ENCODE results near the gene BANF2.

Gene BANF2

DNA sequence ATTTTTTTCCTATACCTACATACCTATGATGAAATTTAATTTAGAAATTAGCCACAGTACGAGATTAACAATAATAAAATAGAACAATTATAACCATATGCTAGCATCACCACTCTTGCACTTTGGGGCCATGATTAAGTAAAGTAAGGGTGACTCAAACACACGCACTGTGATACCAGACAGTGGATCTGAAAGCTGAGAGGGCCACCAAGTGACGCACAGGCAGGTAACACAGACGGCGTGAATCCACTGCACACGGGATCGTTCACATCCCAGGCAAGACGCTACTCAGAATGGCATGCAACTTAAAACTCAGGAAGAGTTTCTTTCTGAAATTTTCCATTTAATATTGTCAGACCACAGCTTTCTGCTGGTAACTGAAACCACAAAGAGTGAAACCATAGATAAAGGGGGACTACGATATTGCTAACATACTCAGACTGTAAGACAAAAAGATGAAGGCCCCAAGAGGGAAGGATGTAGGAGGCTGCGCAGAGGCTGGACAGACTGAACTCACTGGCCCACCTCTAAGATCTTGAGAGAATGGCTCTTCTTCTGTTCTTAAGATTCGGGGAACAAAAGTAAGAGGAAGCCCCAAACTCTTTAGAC lies 35.6 kb upstream of the BANF2 start:
- no peak for DNase-seq (ENCODE audit: low spot score)

DNA sequence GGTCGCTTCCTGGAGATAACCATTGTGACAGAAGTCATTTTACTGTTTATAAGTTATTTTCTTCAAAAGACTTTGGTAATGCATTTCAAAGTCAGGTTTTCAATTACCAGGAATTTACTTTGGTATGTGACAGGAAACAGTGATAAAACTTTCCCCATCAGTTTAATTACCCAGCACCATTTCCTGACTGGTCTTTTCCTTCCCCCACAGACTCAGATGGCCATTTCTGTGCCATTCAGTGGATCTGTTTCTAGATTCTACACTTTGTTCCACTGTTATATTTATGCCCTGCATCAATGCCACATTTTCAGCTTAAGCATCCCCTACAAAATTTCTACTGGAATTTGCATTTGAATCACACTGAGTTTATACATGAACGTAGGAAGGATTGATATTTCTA lies 34.0 kb upstream of the BANF2 start:
- DNase-seq (ENCODE audit: low spot score): no peak

DNA sequence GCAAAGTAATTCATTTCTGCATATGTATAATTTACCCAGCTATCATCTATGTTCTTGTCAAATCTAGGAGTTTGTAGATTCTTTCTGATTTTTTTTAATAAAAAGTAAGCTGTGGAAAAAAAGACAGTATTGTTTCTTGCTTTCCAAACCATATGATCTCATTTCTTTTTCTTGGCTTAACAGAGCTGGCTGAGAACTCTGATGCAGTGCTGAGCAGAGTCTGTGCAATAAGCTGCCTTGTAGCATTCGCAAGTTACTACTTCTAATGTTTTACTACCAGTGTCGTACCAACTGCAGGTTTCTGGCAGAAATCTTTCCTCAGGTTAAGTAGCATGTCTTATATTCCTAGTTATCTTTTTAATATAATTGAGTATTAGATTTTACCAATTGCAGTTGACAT lies 33.3 kb upstream of the BANF2 start:
- DNase-seq (ENCODE audit: low spot score): no peak

DNA sequence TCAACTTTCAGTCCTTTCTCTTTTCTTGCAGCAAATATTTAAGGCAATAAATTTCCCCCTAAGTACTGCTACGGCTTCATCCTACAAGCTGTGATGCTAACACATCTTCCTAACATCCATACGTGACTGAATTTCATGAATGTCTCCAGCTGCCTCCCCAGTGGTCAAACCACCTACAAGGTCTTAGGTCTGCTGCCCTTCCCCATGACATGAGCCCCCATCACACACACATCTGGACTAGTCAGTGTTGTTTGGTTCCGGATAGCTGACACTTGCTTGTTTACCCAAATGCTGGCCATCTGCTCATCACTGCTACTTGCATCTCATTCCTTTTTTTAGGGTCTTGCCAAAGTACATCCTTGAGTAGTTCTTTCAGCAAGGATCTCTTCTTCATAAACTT lies 32.3 kb upstream of the BANF2 start:
- no peak for DNase-seq (ENCODE audit: low spot score)

DNA sequence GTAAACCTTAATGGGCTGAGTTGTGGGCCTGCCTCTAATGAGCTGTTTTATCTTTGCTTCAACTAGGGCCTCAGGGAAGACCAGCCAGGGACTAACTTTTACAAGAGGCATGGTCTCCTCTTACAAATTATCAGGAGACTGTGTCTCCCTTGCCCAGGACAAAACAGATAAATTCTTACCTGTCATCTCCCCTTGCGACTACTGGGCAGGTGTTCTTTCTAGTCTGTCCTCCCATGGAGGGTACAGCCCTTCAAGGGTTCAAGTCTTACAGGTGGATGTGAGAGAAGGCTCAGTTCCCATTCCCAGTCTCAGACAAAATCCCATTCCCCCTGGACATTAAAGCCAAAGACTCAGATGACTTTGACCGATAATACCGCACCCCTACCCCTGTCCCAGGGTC lies 31.3 kb upstream of the BANF2 start:
- DNase-seq (ENCODE audit: low spot score): no peak

DNA sequence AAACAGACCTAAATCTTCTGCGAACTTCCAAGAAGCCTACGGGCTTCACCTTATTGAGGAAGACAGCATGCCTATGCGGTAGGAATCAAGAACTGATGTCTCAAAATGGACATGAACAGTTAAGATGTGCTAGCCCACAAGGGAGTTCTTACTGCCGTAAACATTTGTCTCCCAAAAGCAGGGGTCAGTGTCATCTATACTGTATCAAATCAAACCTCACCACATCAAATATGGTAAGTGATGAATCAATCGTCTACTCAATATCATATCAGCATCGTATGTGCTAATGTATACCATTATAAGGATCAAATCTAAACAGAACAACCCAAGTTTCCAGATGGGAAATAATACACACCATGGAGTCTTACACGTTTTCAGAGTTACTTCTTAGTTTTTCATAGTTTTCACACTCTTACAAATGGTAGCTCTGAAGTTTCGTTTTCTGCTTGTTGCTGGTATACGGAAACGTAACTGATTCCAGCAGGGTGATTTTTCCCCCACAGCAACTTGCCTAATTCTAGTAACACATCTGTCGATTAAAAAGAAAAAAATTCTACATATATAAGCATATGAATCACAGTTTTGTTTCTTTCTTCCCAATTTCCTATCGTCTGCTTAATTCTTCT lies 30.3 kb upstream of the BANF2 start:
- no peak for DNase-seq (ENCODE audit: low spot score)

DNA sequence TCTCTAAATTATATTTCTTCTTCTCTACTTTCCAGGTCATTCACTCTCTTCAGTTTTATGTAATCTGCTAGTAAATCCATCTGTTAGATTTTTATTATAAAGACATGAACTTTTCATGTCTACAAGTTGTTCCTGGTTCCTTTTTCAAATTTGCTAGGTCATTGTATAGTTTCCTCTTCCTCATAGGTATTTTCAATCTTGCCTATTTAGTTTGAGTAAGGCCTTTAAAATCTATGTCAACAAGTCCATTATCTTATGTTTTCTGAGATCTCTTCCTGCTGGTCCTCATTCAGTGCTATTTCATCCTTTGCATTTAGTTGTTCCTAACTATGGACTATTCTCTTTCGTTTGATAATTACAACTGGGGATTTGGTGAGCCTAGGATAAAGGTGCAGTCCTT lies 28.8 kb upstream of the BANF2 start:
- no peak for DNase-seq (ENCODE audit: low spot score)

DNA sequence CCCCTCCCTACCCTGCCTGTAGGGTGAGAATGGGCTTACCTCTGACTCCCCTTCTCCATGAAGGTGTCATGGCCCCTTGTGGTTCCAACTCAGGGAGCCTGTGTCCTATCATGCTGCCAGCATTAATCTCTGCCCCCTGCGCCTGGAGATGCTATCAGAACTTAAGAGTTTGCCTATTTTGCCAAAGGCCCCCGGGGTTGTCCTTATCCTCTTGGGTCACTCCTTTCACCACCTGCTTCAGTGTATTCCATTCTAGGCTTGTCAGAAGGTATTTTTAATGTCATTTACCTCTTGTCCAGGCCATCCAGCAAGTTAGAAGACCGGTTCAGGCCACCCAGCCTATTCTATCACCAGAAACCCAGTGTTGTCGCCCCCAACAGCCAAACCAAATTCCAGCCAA lies 28.2 kb upstream of the BANF2 start:
- DNase-seq (ENCODE audit: low spot score): no peak

DNA sequence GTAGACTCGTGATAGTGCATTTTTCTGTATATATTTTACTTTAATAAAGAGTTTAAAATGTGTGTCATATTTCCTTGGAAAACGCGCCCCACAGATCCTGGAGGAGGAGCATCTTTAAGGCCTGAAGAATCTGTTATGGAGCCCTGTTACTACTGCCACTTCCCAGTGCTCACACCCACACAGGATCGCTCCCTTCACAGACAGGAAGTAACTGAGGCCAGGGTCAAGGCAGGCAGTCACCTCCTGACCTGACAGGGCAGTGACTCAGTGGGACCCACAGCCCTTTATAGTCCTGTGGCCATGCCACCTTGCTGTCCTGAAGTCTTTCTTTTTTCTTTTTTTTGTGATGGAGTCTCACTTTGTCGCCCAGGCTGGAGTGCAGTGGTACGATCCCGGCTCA lies 26.7 kb upstream of the BANF2 start:
- no peak for DNase-seq (ENCODE audit: low spot score)

DNA sequence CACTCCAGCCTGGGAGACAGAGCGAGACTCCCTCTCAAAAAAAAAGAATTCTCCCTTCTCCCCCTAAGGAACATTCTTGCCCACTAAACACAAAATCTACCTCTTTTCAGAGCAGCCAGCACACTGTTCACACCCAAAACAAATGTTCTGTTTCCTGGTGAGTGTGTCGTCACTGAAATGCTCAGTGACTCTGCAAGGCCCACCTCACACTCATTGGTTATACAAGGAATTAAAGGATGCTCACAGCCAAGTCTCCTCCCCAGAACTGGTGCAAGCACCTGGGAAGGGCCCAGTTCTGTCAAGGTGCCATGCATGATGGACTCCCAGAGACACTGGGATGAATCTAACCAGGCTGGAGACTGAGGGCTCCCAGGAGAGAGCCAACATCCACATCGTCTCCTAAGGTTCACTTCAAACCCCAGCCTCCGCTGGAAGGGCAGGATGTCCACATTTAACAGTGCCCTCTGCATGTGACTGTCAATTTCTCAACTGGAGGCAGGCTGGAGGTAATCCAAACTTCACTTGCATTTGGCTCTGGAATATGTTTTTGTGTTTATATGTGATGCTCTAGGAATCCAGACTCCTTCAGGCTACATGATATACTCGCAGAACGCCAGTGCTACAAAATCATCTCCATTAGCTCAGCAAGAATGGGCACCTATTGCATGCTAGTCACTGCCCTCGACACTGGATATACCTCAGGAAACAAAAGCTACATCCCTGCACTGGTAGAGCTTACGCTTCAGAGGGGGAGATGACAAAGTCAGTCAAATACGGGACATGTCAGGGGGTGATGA lies 24.8 kb upstream of the BANF2 start:
- no peak for DNase-seq (ENCODE audit: low spot score)

DNA sequence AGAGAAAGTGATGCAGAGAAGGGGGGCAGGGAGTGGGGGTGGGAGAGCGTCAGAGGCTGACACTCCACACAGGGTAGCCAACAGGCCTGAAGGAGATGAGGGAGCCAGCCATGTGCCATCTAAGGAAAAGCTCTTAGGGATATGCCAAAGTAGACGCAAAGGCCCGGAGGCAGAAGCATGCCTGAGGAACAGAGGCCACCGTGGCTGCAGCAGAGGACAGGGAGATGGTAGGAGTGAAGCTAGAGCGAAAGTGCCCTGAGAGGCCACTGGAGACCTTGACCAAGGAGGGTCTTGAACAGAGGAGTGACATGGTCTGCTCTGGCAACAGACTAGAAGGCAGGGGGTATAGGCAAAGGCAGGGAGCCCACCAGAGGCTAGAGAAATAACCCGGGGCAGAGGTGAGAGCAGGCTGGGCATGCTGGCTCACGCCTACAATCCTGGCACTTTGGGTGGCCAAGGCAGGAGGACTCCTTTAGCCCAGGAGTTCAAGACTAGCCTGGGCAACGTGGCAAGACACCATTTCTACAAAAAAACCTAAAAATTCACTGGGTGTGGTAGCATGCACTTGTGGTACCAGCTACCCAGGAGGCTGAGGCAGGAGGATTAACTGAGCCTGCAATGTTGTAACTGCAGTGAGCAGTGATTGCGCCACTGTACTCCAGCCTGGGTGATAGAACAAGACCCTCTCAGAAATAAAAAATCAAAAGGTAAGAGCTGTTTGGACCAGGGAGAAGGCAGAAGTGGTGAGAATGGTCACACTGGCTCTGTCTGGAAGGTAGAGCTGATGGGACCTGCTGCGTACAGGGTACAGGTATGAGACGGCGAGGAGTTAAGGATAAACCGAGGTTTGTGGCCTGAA lies 24.0 kb upstream of the BANF2 start:
- DNase-seq (ENCODE audit: low spot score): no peak

DNA sequence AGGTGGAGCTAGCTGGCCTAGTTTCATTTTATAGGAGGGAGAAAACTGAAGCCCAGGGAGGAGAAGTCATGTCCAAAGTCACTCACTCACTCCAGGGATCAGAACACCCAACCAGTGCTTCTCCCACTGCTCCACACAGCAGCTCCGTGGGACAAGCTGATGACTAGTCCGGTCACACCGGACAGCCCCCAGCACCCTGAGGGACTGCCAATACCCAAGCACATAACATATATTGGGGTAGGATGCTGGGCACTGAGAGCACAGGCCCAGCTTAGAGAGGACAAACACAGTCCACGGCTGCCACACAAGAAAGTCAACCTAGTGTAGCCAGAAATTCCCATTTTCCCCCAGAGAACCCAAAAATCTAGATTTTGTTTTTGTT lies 23.4 kb upstream of the BANF2 start:
- DNase-seq (ENCODE audit: low spot score): no peak

DNA sequence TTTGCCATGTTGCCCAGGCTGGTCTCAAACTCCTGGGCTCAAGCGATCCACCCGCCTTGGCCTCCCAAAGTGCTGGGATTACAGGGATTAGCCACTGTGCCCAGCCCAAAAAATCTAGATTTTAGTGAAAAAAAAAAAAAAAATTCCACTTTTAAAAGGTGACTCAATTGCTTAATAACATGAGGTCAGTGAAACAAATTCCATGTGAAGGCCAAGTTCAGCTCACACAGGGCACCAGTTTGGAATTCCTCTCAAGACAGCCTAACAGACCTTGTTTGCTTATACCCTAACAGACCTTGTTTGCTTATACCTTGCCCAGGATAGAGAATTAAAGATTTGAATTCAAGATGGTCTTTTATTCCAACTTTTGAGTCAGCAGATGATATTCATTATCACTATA lies 22.8 kb upstream of the BANF2 start:
- DNase-seq (ENCODE audit: low spot score): no peak

DNA sequence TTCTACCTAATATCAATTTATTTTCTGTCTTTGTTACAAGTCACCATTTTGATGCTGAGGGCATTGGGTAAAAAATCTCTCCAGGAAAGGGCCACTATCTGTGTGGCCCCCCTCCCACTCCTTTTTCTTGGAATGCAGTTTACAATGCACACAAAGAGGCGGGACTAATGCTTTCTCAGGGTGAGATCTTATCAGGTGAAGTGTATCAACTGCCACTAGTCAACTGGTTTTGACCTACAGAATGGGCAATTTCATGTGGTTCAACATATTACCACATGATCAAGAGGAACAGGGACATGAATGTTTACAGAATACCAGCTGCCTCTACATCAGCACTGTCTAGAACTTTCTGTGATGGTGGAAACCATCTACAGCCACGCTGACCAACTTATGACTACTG lies 21.5 kb upstream of the BANF2 start:
- DNase-seq (ENCODE audit: low spot score): no peak

DNA sequence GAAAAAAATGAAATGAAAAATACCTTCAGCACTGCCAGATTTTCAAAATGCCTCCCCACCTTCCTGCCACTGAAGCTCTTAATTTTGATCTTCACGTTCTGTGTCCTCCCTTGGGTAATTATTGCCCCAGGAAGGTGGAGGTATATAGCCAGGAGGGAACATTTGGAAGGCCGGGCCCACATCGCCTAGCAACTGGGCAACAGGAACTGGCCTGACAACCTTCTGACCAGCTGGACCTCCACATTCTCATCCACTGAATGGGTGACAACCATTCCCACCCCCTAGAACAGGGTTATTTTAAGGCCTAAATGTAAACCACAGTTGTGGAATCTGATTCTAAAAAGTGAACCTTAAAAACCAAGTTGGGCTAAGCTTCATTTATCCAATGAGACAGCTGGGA lies 20.9 kb upstream of the BANF2 start:
- DNase-seq (ENCODE audit: low spot score): no peak

DNA sequence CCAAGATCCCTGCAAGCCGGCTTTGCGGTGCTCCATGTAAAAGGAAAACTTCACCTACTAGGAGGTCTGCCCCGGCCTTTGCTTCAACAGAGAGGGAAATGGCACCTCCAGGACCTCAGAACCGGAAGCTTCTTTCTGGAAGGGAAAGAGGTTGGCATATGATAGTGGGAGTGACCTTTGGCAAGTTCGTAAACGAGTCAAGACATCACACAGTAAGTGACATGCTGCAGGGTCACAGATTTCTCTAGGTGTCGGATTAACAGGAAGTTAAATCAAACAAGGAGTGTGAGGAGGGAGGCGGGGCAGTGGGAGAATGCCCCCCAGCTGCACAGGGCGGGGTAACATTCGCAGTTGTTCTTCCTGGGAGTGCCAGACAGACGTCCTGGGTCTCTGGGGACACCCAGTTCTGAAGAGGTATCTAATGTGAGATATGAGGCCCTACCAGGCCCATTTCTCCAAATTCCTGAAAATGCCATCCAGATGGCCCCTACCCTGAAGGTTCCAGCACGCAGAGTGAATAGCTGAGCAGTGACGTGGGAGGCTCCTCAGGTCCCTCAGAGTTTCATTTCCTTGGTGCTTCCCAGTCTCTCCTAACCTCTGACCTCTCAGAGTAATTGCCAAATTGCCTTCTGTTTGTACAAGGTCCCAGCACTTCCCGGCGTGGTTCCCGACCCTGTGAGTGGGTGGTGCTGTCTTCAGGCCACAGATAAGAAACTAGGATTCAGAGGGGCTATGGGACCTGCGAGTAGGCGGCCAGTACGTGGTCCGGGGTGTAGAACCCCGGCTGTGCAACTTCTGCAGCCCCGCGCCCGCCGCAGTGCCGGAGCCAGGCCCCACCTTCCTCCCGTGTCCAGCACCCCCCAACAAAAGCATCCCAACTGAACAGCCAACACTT lies 19.6 kb upstream of the BANF2 start:
- DNase-seq (ENCODE audit: low spot score): no peak

DNA sequence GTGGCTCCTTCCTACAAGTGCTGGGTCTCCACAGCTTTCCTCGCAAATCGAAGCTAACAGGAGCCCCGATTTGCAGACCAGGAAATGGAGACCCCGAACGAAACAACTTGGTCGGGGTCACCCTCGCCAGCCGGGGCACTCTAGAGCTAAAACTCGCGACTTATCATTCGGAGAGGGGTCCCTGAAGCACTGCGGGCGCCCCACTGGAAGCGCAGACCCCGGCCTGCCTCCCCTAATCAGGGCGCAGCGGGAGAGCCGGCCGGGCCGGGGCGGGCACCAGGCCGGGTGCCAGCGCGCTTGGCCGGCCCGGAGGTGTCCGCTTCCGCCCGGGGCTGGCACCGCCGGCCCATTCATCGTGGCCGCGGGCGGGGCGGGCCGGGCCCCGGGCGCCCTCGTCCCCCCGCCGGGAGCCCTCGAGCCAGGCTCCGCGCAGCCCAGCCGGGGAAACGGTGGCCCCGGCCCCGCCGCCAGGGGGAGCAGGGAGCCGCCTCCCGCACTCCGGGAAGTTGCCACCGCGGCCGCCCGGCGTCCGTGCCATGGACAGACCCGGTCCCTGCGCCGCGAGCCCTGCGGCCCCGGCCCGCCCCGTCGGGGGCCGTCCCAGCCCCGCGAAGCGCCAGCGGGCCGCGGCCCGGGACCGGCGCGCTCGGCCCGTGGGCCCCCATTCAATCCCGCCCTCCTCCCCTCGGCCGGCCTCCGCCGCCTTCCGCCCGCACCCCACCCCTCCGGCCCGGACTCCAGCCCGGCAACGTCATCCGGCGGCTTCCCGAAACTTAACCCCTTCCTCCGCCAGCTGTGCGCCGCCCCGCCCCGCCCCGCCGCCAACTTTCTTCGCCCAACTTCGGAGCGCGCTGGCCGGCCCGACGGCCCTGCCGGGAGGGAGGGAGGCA lies 18.7 kb upstream of the BANF2 start:
- DNase-seq (ENCODE audit: low spot score): peak; percentile 75

DNA sequence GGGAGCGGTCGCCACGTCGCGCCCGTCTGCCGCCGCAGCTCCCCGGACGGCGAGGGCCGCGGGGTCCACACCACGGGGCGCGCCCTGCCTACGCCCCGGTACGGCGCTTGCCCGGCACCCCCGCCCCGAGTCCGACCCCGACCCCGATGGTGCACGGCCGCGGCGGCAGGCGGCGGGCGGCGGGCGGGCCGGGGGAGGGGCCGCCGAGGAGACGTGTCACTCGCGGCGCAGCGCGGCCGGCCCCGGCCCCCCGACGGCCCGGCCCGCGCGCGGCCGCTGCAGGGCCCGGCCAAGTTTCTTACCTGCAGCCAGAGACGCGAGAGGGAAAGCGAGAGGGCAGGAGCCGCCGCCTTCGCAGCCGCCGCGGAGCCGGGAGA lies 18.1 kb upstream of the BANF2 start:
- no peak for DNase-seq (ENCODE audit: low spot score)

DNA sequence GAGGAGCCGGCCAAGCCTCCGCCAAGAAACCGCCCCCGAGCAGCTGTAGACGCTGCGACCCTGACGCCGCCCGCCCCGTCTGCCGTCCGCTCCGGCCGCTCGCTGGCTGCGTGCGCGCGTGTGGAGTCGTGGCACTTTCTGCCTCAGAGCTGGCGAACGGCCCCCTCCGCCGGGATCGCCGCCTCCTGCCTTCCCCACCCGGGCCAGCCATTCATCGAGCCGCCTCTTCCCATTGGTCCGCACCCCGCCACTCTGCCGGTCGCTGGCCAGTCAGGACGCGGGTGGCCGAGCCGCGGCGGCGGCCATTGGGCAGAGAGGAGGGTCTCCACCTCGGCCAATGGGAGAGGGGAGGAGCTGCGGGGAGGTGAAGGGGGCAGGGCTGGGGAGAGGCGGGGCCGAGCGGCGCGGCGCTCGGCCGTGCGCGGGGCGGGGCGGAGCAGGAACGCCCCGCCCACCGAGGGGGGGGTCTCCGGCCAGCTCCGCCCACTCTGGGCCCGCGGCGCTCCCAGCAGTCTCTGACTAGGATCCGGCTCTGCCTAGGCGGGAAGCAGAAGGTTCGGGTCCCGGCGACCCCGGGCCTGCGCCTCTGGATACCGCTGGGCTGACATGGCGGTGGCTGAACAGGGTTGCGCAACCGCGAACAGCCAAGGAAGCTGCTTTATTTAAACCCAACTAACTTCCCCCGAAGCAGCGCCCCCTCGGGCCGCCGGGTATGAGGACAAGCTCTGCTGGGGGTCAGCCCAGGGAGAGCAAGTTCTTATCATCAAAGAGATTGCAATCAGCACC lies 17.5 kb upstream of the BANF2 start, which contains the start of gene RRBP1:
TSS of gene RRBP1 (minus strand) at position 140 of the 786 bp plus-strand sequence. CDS start 21,735 bp downstream, outside the sequence.
- DNase-seq (ENCODE audit: low spot score): peak; percentile 98

DNA sequence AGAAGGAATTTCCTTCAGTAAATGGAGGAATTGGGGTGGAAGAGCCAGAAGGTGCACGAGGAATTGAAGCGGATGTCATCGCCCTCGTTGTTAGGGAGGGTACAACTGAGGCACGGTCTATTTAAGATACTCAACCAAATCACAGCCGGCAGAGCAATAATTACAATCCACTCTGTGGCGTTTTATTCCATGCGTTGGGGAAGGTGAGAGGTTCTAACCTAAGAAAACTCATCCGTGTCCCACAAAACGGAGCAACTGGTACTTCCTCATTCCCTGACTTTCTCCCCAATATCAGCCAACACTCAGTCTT lies 16.9 kb upstream of the BANF2 start:
- DNase-seq (ENCODE audit: low spot score): no peak

Data from CD4-positive, alpha-beta T cell treated with Interleukin-2 at 100 ng/mL for 4 hours (primary cell).